Neutrophil (primary cell): ENCODE measurements around the gene ASTN1.

Experiments used
- H3K27ac ChIP-seq: fragments of 200-600 bp; sonication (generic); 2 replicates; pipeline ENCODE4 v1.5.1; 2016; ENCODE audit warnings: mild to moderate bottlenecking, moderate library complexity
- H3K27me3 ChIP-seq: fragments of 200-600 bp; sonication (generic); 2 replicates; pipeline ENCODE4 v1.6.0; 2016; ENCODE audit warnings: mild to moderate bottlenecking
- H3K36me3 ChIP-seq: fragments of 200-600 bp; sonication (generic); 2 replicates; pipeline ENCODE4 v1.5.1; 2017
- H3K4me1 ChIP-seq, 2 experiments: fragments of 200-600 bp in 1 of 2; sonication (generic) in 1 of 2; 1 replicate in 1 of 2; 2 replicates in 1 of 2; pipeline versions ENCODE4 v1.5.1 to v1.6.1; 2013 to 2016; ENCODE audit warnings: low read depth in 1 of 2, low read length in 1 of 2, mild to moderate bottlenecking in 1 of 2, moderate library complexity in 1 of 2; ENCODE audit not compliant: control insufficient read depth in 1 of 2, insufficient read depth in 1 of 2
- H3K4me3 ChIP-seq, 2 experiments: fragments of 200-600 bp in 1 of 2; sonication (generic) in 1 of 2; 1 replicate in 1 of 2; 2 replicates in 1 of 2; pipeline ENCODE4 v1.5.1; 2013 to 2016; ENCODE audit warnings: low read depth in 1 of 2, low read length in 1 of 2, mild to moderate bottlenecking in 1 of 2, moderate library complexity in 1 of 2
- H3K9me3 ChIP-seq: fragments of 200-600 bp; sonication (generic); 2 replicates; pipeline ENCODE4 v1.5.1; 2016
- CTCF ChIP-seq: fragments of 200-600 bp; sonication (generic); IDR thresholded peaks from 2 replicates; pipeline ENCODE4 v1.5.1; 2016; ENCODE audit warnings: antibody characterized with exemption

ASTN1 gene

GRCh38 chr1:176976225-176976624 lies 188.3 kb downstream of the ASTN1 start:
- Histone ChIP-seq H3K27ac (no peak overlapping the region), H3K27me3 (no peaks in the 10 kb centered on the region), H3K4me1 (no peaks in the 10 kb centered on the region), H3K36me3 (no peaks in the 10 kb centered on the region), H3K9me3 (no peaks in the 10 kb centered on the region), H3K4me3 (no peak overlapping the region)
- TF ChIP-seq CTCF: no peak

- Histone ChIP-seq H3K36me3 (no peaks in the 10 kb centered on the region), H3K9me3 (no peaks in the 10 kb centered on the region), H3K27ac (no peak overlapping the region), H3K4me3 (no peak overlapping the region), H3K27me3 (no peaks in the 10 kb centered on the region), H3K4me1 (no peaks in the 10 kb centered on the region)
- TF ChIP-seq CTCF: no peak
Measured at GRCh38 chr1:176964687-176965086, 199.8 kb downstream of the ASTN1 start.

- Histone ChIP-seq H3K4me1 (no peaks in the 10 kb centered on the region), H3K9me3 (no peaks in the 10 kb centered on the region), H3K36me3 (no peaks in the 10 kb centered on the region), H3K27ac (no peak overlapping the region), H3K4me3 (no peak overlapping the region), H3K27me3 (no peaks in the 10 kb centered on the region)
- TF ChIP-seq CTCF: no peak
Measured at GRCh38 chr1:176963181-176963580, 201.3 kb downstream of the ASTN1 start.

GRCh38 chr1:176961678-176962077 lies 202.8 kb downstream of the ASTN1 start:
- no peaks in the 10 kb centered on the region for H3K36me3 ChIP-seq
- H3K27ac ChIP-seq: no peak overlapping the region

DNA sequence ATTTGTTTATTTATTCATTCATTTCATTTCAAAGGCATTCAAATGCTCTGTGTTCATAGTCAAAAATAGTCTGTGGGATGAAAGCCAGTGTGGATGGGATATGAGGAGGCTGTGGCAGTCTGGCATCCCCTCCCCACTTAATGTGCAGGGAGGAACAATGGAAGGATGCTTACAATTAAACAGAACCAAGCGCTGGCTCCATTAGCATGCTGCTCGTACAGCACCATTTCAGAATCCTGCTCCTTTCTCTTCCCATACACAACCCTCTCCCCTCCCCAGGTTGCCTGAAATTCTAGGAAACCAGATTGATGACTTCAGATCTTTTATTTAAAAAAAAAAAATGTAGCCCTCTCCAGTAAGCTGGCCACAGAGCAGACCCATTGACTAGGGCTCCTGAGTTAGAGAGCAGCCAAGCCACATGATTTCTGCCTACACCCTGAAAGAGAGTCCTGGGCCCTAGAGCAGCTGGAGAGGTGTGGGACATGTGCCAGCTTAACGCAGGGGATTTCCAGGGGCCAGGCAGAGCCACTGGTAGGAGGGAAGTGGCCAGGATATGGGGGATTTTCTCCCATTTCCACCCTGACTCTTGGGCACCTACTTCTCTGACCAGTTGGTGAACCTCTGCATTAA lies 205.2 kb downstream of the ASTN1 start:
- H3K27ac ChIP-seq: no peak overlapping the region
- H3K4me3 ChIP-seq: no peak overlapping the region
- H3K9me3 ChIP-seq: no peaks in the 10 kb centered on the region
- no peaks in the 10 kb centered on the region for H3K4me1 ChIP-seq
- no peaks in the 10 kb centered on the region for H3K27me3 ChIP-seq
- no peaks in the 10 kb centered on the region for H3K36me3 ChIP-seq
- no peak for TF ChIP-seq CTCF

More at GRCh38 chr1:176961678-176962077, 202.8 kb downstream of the ASTN1 start:
- TF ChIP-seq CTCF: no peak
- no peaks in the 10 kb centered on the region for H3K9me3 ChIP-seq
- H3K4me3 ChIP-seq: no peak overlapping the region
- H3K4me1 ChIP-seq: no peaks in the 10 kb centered on the region
- H3K27me3 ChIP-seq: no peaks in the 10 kb centered on the region
